Stomach smooth muscle (tissue), 2 donors: ENCODE data around the gene VWA7.

Experiments
- H3K27ac ChIP-seq: one replicate; pipeline ENCODE4 v1.7.0; 2013; ENCODE audit warnings: mild to moderate bottlenecking, low read length, inconsistent platforms
- H3K27me3 ChIP-seq, 2 donors: one replicate each; pipeline ENCODE4 v1.7.0; 2013; ENCODE audit warnings: low read length in 2 of 2; ENCODE audit not compliant: insufficient read depth in 2 of 2, control insufficient read depth in 1 of 2
- H3K36me3 ChIP-seq, 2 donors: one replicate each; pipeline ENCODE4 v1.7.0; 2013; ENCODE audit warnings: low read length in 2 of 2; ENCODE audit not compliant: control insufficient read depth in 2 of 2, insufficient read depth in 2 of 2
- H3K4me1 ChIP-seq: one replicate; pipeline ENCODE4 v1.7.0; 2013; ENCODE audit warnings: low read length; ENCODE audit not compliant: control insufficient read depth, insufficient read depth
- H3K4me3 ChIP-seq, 2 donors: one replicate each; pipeline ENCODE4 v1.7.0; 2013; ENCODE audit warnings: low read length in 2 of 2
- H3K9ac ChIP-seq, 2 donors: one replicate each; pipeline ENCODE4 v1.7.0; 2013; ENCODE audit warnings: low read length in 2 of 2, mild to moderate bottlenecking in 1 of 2
- H3K9me3 ChIP-seq, 2 donors: one replicate each; pipeline ENCODE4 v1.7.0; 2013; ENCODE audit warnings: low read length in 2 of 2; ENCODE audit not compliant: control insufficient read depth in 2 of 2
- donor health status: healthy.
- donor health status: Pancreatic carcinoma.

Gene VWA7

DNA sequence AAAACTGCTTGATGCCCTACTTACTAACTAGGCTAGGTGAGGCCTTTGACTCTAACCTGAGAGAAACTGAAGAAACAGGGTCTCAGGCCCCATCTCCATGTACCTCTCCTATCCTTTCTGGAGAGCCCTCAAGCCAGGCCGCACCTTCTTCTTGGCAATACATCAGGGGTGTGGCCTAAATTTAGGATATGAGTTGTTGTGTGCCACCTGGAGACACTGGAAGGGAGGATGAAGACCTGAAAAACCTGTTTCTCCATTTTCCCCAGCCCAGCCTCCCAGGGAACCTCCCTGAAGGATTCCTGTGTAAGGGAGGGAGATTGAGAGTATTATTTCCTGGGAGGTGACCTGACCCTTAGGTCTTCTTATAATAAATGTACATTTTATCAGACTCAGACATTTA is 58.9 kb downstream of the VWA7 start:
- H3K27ac ChIP-seq, result no peak overlapping the region
- H3K9ac ChIP-seq, result no peak overlapping the region
- no peaks in the 10 kb centered on the region for H3K36me3 ChIP-seq
- peaks cover 7% of the 10 kb centered on the region for H3K4me1 ChIP-seq
- no peaks in the 10 kb centered on the region for H3K27me3 ChIP-seq
- H3K9me3 ChIP-seq, result no peaks in the 10 kb centered on the region
- no peak overlapping the region for H3K4me3 ChIP-seq

DNA sequence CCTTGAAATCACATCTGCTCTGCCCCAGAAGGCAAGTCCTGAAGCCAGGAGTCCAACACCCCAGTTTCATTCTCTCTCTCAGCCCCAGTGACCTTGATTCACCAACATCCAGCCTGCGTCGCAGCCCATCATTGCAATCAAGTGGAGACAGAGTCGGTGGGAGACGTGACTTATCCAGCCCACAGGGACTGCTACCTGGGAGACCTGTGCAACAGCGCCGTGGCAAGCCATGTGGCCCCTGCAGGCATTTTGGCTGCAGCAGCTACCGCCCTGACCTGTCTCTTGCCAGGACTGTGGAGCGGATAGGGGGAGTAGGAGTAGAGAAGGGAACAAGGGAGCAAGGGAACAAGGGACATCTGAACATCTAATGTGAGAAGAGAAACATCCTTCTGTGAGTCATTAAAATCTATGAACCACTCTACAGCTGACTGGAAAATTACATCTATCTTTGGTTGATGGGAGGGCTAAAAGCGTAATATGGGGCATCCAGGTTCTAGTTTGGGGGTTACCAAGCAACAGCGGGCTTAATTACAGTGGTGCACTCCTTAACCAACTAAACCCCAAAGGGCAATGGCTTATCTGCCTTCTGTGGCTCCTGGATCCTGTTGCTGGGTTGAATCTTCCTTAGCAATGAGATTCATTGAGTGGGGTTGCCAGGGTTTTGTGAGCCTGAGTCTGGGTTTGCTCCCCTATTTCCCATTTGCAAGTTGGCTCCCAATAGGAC is 59.5 kb downstream of the VWA7 start:
- H3K36me3 ChIP-seq, result no peaks in the 10 kb centered on the region
- peaks cover 7% of the 10 kb centered on the region for H3K4me1 ChIP-seq
- H3K9me3 ChIP-seq, result no peaks in the 10 kb centered on the region
- no peaks in the 10 kb centered on the region for H3K27me3 ChIP-seq
- no peak overlapping the region for H3K27ac ChIP-seq
- no peak overlapping the region for H3K9ac ChIP-seq
- no peak overlapping the region for H3K4me3 ChIP-seq
